ENCODE data around the gene ASCC1.

DNA sequence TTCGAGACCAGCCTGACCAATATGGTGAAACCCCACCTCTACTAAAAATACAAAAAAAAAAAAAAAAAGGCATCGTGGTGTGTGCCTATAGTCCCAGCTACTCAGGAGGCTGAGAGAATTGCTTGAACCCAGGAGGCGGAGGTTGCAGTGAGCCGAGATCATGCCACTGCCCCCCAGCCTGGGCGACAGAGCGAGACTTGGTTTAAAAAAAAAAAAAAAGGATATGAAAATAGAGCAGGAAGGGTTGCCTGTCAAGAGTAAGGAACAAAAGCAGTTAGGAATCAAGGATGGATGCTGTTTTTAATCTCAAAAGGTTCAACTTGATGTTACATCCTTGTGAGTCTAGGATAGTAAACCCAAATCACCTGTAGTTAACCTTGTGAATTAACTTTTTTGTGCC lies 11.8 kb upstream of the ASCC1 start:
- TF ChIP-seq, protein P1, sequence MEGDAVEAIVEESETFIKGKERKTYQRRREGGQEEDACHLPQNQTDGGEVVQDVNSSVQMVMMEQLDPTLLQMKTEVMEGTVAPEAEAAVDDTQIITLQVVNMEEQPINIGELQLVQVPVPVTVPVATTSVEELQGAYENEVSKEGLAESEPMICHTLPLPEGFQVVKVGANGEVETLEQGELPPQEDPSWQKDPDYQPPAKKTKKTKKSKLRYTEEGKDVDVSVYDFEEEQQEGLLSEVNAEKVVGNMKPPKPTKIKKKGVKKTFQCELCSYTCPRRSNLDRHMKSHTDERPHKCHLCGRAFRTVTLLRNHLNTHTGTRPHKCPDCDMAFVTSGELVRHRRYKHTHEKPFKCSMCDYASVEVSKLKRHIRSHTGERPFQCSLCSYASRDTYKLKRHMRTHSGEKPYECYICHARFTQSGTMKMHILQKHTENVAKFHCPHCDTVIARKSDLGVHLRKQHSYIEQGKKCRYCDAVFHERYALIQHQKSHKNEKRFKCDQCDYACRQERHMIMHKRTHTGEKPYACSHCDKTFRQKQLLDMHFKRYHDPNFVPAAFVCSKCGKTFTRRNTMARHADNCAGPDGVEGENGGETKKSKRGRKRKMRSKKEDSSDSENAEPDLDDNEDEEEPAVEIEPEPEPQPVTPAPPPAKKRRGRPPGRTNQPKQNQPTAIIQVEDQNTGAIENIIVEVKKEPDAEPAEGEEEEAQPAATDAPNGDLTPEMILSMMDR (IDR thresholded peaks at IDR 0.05; ENCODE audit: insufficient read depth, low read depth, low read length): no peak
- TF ChIP-seq EZH2 (IDR thresholded peaks at IDR 0.05; ENCODE audit: insufficient read depth, low read length): no peak
